ENCODE data around the gene COPG1. TPM values are rescaled to one million over a fixed set of nuclear protein-coding genes. Genes with fewer than 3 reads are reported as not detected.

Gene COPG1
- total and polyA plus RNA-seq, 2 of the 13 experiments (the other 11 are each of a cell fraction or from before 2014, with no cell fraction given): 98.6 to 166 TPM

DNA sequence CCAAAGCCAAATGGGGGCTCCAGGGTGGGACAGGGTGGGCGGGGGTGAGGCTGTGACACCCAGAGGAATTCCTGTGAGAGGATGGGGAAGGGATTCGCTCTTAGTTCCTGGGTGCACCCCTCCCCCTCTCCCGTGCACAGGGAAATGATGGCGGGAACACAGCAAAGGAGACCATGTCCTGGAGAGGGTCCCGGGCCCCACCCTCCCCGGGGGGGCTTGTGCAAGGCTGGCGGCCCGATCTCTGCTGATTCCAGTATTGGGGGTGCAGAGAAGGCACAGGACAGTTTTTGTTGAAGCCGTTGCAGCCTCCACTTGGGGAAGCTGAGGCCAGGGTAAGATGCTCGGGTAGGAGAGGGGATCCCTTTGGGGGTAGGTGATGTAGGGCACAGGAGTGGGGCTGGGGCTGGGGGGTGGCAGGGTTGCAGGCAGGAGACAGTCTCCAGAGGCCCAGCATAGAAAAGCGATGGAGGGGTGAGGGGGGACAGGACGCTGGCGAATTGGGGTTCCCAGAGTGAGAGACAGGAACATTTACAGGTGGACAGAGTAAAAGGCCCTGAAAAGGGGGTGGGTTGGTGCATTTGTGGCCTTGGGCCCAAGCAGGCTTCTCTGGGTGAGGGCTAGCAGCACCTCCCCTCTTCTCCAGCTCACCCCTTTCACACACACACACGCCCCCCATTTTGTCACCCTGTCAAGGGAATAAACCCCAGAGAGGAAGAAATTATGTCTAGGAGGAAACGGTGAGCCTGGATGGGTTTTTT, 67.8 kb downstream of the COPG1 start:
- peaks cover 5% of the 10 kb centered on the region for H3K79me2 ChIP-seq (ENCODE audit: insufficient read depth, low read length)
- ChIA-PET CTCF (ENCODE audit: low intra/inter-chr PET ratio, low total read pairs) (no interaction called here), POLR2A (interaction anchor here (1.0 to 3.5 kb wide), 17 partner anchors 10 to 318 kb away, joined by 3 to 33 read pairs (median 5); partner anchors contain the start of genes CNBP, COPG1, HMCES and IFT122)
- peaks cover 23% of the 10 kb centered on the region for H3K4me1 ChIP-seq (ENCODE audit: insufficient read depth, low read length)
- ATAC-seq (no peak), DNase-seq (ENCODE audit: low spot score) (no peak), FAIRE-seq (no peak)
- no peak overlapping the region for H2AFZ ChIP-seq (ENCODE audit: low read length)
- H3K36me3 ChIP-seq (replicated peaks in 1 of 2; ENCODE audit: control insufficient read depth in 1 of 2, insufficient read depth in 2 of 2, low read length in 2 of 2): no peaks in the 10 kb centered on the region
- peak overlapping the region; percentile 83 for H3K4me2 ChIP-seq (ENCODE audit: low read depth, low read length)
- no peaks in the 10 kb centered on the region; a peak in 1 of 5 replicates for H3K27me3 ChIP-seq (ENCODE audit: control insufficient read depth in 1 of 2, insufficient read depth in 2 of 2, low read length in 2 of 2)
- H3K27ac ChIP-seq (ENCODE audit: extremely low read length, insufficient read depth, low read length): no peak overlapping the region
- intact Hi-C loops (cut with micrococcal nuclease; ENCODE audit: unreplicated experiment) (loop anchor here (2.0 kb wide), 1 partner anchor 38 kb away; the partner anchor contains the start of gene HMCES), in situ Hi-C loops (cut with HindIII; ENCODE audit: extremely low pct_ligation_motif_present, low pct_unique_long_range_greater_than_20kb) (no loop called here)
- peak overlapping the region; percentile 92 to 98 (median 95) for H3K4me3 ChIP-seq (replicated peaks in 1 of 3; ENCODE audit: insufficient read depth in 1 of 3, low read depth in 2 of 3, low read length in 3 of 3)
- no TSS peak for BruUV-seq (replicated peaks)
- WGBS (ENCODE audit: low lambda C conversion rate): 45% methylated on average over 12 of the region's 15 CpGs
- H3K9ac ChIP-seq (ENCODE audit: insufficient read depth, low read depth, low read length): peak overlapping the region; percentile 88
- no peaks in the 10 kb centered on the region for H3K9me3 ChIP-seq (ENCODE audit: low read length)
- H4K20me1 ChIP-seq (ENCODE audit: insufficient read depth, low read length): peaks cover 8% of the 10 kb centered on the region; the same call in 1 of the 2 replicates
- no peak for TF ChIP-seq NFE2 (CRISPR knock-in tag; IDR thresholded peaks at IDR 0.05)
- TF ChIP-seq, protein P1, sequence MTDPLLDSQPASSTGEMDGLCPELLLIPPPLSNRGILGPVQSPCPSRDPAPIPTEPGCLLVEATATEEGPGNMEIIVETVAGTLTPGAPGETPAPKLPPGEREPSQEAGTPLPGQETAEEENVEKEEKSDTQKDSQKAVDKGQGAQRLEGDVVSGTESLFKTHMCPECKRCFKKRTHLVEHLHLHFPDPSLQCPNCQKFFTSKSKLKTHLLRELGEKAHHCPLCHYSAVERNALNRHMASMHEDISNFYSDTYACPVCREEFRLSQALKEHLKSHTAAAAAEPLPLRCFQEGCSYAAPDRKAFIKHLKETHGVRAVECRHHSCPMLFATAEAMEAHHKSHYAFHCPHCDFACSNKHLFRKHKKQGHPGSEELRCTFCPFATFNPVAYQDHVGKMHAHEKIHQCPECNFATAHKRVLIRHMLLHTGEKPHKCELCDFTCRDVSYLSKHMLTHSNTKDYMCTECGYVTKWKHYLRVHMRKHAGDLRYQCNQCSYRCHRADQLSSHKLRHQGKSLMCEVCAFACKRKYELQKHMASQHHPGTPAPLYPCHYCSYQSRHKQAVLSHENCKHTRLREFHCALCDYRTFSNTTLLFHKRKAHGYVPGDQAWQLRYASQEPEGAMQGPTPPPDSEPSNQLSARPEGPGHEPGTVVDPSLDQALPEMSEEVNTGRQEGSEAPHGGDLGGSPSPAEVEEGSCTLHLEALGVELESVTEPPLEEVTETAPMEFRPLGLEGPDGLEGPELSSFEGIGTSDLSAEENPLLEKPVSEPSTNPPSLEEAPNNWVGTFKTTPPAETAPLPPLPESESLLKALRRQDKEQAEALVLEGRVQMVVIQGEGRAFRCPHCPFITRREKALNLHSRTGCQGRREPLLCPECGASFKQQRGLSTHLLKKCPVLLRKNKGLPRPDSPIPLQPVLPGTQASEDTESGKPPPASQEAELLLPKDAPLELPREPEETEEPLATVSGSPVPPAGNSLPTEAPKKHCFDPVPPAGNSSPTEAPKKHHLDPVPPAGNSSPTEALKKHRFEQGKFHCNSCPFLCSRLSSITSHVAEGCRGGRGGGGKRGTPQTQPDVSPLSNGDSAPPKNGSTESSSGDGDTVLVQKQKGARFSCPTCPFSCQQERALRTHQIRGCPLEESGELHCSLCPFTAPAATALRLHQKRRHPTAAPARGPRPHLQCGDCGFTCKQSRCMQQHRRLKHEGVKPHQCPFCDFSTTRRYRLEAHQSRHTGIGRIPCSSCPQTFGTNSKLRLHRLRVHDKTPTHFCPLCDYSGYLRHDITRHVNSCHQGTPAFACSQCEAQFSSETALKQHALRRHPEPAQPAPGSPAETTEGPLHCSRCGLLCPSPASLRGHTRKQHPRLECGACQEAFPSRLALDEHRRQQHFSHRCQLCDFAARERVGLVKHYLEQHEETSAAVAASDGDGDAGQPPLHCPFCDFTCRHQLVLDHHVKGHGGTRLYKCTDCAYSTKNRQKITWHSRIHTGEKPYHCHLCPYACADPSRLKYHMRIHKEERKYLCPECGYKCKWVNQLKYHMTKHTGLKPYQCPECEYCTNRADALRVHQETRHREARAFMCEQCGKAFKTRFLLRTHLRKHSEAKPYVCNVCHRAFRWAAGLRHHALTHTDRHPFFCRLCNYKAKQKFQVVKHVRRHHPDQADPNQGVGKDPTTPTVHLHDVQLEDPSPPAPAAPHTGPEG (CRISPR knock-in tag; IDR thresholded peaks at IDR 0.05): 0 out of 2 replicates have a peak, but pooled peaks have one; percentile 0
- TF ChIP-seq, protein P2, sequence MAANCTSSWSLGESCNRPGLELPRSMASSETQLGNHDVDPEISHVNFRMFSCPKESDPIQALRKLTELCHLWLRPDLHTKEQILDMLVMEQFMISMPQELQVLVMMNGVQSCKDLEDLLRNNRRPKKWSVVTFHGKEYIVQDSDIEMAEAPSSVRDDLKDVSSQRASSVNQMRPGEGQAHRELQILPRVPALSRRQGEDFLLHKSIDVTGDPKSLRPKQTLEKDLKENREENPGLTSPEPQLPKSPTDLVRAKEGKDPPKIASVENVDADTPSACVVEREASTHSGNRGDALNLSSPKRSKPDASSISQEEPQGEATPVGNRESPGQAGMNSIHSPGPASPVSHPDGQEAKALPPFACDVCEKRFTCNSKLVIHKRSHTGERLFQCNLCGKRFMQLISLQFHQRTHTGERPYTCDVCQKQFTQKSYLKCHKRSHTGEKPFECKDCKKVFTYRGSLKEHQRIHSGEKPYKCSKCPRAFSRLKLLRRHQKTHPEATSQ (CRISPR knock-in tag; IDR thresholded peaks at IDR 0.05; ENCODE audit: borderline replicate concordance): no peak
- TF ChIP-seq PPARG (CRISPR knock-in tag; conservative IDR thresholded peaks at IDR 0.05): no peak
- no peak for TF ChIP-seq HDAC2 (CRISPR knock-in tag; IDR thresholded peaks at IDR 0.05)
- TF ChIP-seq PRPF4 (IDR thresholded peaks at IDR 0.05; ENCODE audit: low read depth, low read length, poor library complexity, severe bottlenecking): peak; percentile 60
- no peak for TF ChIP-seq ZNF335 (CRISPR knock-in tag; IDR thresholded peaks at IDR 0.05)
- TF ChIP-seq ZNF225 (CRISPR knock-in tag; IDR thresholded peaks at IDR 0.05): 0 out of 2 replicates have a peak, but pooled peaks have one; percentile 9
- TF ChIP-seq, protein P3, sequence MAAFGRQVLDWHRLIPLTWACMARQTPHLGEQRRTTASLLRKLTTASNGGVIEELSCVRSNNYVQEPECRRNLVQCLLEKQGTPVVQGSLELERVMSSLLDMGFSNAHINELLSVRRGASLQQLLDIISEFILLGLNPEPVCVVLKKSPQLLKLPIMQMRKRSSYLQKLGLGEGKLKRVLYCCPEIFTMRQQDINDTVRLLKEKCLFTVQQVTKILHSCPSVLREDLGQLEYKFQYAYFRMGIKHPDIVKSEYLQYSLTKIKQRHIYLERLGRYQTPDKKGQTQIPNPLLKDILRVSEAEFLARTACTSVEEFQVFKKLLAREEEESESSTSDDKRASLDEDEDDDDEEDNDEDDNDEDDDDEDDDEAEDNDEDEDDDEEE (CRISPR knock-in tag; IDR thresholded peaks at IDR 0.05): no peak
- TF ChIP-seq MBNL3 (CRISPR knock-in tag; conservative IDR thresholded peaks at IDR 0.05): no peak
- TF ChIP-seq ZNF550 (CRISPR knock-in tag; IDR thresholded peaks at IDR 0.05; ENCODE audit: borderline replicate concordance): no peak
- TF ChIP-seq, protein P4, sequence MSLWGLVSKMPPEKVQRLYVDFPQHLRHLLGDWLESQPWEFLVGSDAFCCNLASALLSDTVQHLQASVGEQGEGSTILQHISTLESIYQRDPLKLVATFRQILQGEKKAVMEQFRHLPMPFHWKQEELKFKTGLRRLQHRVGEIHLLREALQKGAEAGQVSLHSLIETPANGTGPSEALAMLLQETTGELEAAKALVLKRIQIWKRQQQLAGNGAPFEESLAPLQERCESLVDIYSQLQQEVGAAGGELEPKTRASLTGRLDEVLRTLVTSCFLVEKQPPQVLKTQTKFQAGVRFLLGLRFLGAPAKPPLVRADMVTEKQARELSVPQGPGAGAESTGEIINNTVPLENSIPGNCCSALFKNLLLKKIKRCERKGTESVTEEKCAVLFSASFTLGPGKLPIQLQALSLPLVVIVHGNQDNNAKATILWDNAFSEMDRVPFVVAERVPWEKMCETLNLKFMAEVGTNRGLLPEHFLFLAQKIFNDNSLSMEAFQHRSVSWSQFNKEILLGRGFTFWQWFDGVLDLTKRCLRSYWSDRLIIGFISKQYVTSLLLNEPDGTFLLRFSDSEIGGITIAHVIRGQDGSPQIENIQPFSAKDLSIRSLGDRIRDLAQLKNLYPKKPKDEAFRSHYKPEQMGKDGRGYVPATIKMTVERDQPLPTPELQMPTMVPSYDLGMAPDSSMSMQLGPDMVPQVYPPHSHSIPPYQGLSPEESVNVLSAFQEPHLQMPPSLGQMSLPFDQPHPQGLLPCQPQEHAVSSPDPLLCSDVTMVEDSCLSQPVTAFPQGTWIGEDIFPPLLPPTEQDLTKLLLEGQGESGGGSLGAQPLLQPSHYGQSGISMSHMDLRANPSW (CRISPR knock-in tag; IDR thresholded peaks at IDR 0.05; ENCODE audit: borderline replicate concordance): no peak
